Measurements from ENCODE around the gene CYB5B.

CYB5B gene

GRCh38 chr16:69453936-69454335, 29.5 kb downstream of the CYB5B start:
- Histone ChIP-seq H3K4me1 (ENCODE audit: insufficient read depth, poor library complexity, severe bottlenecking) (no peaks in the 10 kb centered on the region), H3K27ac (ENCODE audit: poor library complexity, severe bottlenecking) (no peak overlapping the region), H3K9me3 (ENCODE audit: severe bottlenecking) (no peaks in the 10 kb centered on the region), H3K36me3 (ENCODE audit: low read depth) (peaks cover 80% of the 10 kb centered on the region), H3K27me3 (ENCODE audit: insufficient read depth, poor library complexity, severe bottlenecking) (no peaks in the 10 kb centered on the region), H3K4me3 (ENCODE audit: severe bottlenecking) (no peak overlapping the region)
- no peak for DNase-seq (ENCODE audit: low spot score)
- no peak for ATAC-seq (ENCODE audit: low read depth)
- TF ChIP-seq, protein P1, sequence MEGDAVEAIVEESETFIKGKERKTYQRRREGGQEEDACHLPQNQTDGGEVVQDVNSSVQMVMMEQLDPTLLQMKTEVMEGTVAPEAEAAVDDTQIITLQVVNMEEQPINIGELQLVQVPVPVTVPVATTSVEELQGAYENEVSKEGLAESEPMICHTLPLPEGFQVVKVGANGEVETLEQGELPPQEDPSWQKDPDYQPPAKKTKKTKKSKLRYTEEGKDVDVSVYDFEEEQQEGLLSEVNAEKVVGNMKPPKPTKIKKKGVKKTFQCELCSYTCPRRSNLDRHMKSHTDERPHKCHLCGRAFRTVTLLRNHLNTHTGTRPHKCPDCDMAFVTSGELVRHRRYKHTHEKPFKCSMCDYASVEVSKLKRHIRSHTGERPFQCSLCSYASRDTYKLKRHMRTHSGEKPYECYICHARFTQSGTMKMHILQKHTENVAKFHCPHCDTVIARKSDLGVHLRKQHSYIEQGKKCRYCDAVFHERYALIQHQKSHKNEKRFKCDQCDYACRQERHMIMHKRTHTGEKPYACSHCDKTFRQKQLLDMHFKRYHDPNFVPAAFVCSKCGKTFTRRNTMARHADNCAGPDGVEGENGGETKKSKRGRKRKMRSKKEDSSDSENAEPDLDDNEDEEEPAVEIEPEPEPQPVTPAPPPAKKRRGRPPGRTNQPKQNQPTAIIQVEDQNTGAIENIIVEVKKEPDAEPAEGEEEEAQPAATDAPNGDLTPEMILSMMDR (IDR thresholded peaks at IDR 0.05; ENCODE audit: poor library complexity, severe bottlenecking): no peak

DNA sequence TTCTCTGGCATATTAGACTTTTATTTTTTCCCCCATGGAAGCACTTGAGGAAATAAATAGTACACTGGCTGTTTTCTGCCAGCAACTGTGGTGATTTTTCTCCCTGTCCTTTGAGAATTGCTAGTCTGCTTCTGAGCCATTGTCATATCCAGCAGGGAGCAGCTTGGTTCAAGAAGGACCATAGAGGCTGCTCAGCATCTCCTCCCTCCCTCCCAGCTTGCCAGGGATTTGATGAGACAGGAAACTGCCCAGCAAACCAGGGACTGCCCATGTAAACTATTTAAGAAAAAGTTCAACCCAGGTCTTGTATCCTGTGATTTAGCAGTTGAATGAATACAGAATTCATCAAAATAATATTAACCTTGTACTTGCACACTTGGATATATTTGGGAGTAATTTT, 39.5 kb downstream of the CYB5B start:
- ATAC-seq (ENCODE audit: low read depth) (no peak), DNase-seq (ENCODE audit: low spot score) (no peak)
- Histone ChIP-seq H3K36me3 (ENCODE audit: low read depth) (peaks cover 74% of the 10 kb centered on the region), H3K4me1 (ENCODE audit: insufficient read depth, poor library complexity, severe bottlenecking) (peaks cover 14% of the 10 kb centered on the region), H3K27ac (ENCODE audit: poor library complexity, severe bottlenecking) (no peak overlapping the region), H3K27me3 (ENCODE audit: insufficient read depth, poor library complexity, severe bottlenecking) (no peaks in the 10 kb centered on the region), H3K4me3 (ENCODE audit: severe bottlenecking) (no peak overlapping the region), H3K9me3 (ENCODE audit: severe bottlenecking) (no peaks in the 10 kb centered on the region)
- TF ChIP-seq, protein P1 (IDR thresholded peaks at IDR 0.05; ENCODE audit: poor library complexity, severe bottlenecking): no peak

DNA sequence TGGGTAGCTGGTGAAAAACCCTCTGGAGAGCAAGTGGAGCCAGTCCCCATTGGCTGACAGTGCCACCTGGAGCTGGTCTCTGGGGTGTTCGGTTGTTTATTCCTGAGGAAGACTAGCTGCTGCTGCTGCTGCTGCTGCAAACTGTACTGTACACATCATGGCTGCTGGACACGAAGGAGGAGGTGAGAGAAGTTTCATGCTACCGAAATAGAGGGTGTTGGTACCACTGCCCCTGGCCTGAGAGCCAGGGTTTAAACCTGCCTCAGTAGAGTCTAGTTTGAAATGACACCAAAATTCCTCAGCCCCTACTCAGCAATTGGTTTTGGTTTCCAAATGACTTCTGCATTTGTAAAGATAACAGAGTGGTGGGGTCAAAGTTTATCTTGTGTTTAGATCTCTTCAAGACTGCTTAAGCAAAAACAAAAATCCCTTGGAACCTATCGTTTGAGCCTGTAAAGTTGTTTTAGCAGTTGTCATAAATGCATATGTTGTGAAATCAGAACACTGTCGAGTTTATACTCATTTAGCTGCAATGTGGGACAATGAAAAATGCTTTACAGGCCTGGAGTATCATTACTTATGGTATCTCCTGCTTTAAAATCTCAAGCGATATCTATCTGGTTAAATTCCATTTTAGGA, 40.8 kb downstream of the CYB5B start:
- ATAC-seq (ENCODE audit: low read depth): peak; percentile 33; the same call in 1 of the 3 replicates
- H3K27me3 ChIP-seq (ENCODE audit: insufficient read depth, poor library complexity, severe bottlenecking): no peaks in the 10 kb centered on the region
- H3K4me1 ChIP-seq (ENCODE audit: insufficient read depth, poor library complexity, severe bottlenecking): peaks cover 14% of the 10 kb centered on the region
- no peak overlapping the region for H3K4me3 ChIP-seq (ENCODE audit: severe bottlenecking)
- H3K36me3 ChIP-seq (ENCODE audit: low read depth): peaks cover 64% of the 10 kb centered on the region
- TF ChIP-seq, protein P1 (IDR thresholded peaks at IDR 0.05; ENCODE audit: poor library complexity, severe bottlenecking): no peak
- H3K9me3 ChIP-seq (ENCODE audit: severe bottlenecking): no peaks in the 10 kb centered on the region
- no peak for DNase-seq (ENCODE audit: low spot score)
- H3K27ac ChIP-seq (ENCODE audit: poor library complexity, severe bottlenecking): no peak overlapping the region

GRCh38 chr16:69465881-69466280, 41.5 kb downstream of the CYB5B start:
- Histone ChIP-seq H3K4me3 (ENCODE audit: severe bottlenecking) (no peak overlapping the region), H3K4me1 (ENCODE audit: insufficient read depth, poor library complexity, severe bottlenecking) (peaks cover 14% of the 10 kb centered on the region), H3K9me3 (ENCODE audit: severe bottlenecking) (no peaks in the 10 kb centered on the region), H3K36me3 (ENCODE audit: low read depth) (peaks cover 57% of the 10 kb centered on the region), H3K27me3 (ENCODE audit: insufficient read depth, poor library complexity, severe bottlenecking) (no peaks in the 10 kb centered on the region), H3K27ac (ENCODE audit: poor library complexity, severe bottlenecking) (no peak overlapping the region)
- DNase-seq (ENCODE audit: low spot score) (no peak), ATAC-seq (ENCODE audit: low read depth) (no peak)
- TF ChIP-seq, protein P1 (IDR thresholded peaks at IDR 0.05; ENCODE audit: poor library complexity, severe bottlenecking): no peak

DNA sequence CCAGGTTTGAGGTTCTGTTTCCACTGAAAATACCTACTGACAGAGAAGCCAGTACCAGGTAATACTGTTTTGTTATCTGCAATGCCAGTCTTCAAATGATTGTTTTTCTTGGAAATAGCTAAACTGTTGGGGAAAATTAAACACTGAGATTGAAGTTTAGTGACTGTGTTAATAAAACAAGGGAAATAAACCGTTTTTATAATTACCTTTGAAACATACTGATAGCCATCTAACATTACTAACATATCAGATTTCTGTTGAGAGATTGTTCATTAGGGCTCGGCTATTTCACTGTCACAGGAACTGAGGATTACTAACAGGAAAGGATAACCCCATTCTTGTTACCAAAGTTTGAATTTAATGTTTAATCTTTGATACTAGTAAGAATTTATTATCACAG, 42.1 kb downstream of the CYB5B start:
- no peak for DNase-seq (ENCODE audit: low spot score)
- no peak overlapping the region for H3K27ac ChIP-seq (ENCODE audit: poor library complexity, severe bottlenecking)
- peaks cover 14% of the 10 kb centered on the region for H3K4me1 ChIP-seq (ENCODE audit: insufficient read depth, poor library complexity, severe bottlenecking)
- no peaks in the 10 kb centered on the region for H3K27me3 ChIP-seq (ENCODE audit: insufficient read depth, poor library complexity, severe bottlenecking)
- peaks cover 53% of the 10 kb centered on the region for H3K36me3 ChIP-seq (ENCODE audit: low read depth)
- no peak overlapping the region for H3K4me3 ChIP-seq (ENCODE audit: severe bottlenecking)
- no peak for ATAC-seq (ENCODE audit: low read depth)
- TF ChIP-seq, protein P1 (IDR thresholded peaks at IDR 0.05; ENCODE audit: poor library complexity, severe bottlenecking): no peak
- no peaks in the 10 kb centered on the region for H3K9me3 ChIP-seq (ENCODE audit: severe bottlenecking)
